IMR-90 (cell line): ENCODE data around the gene CA6.
"Not testable (repeated sequence)": the region's sequence is repeated elsewhere in the genome, so short reads cannot be mapped to it uniquely, and the experiment has no call there.

Experiments
- BHLHE40 ChIP-seq: fragments of 150-350 bp; IDR thresholded peaks from 2 replicates; pipeline ENCODE4 v1.6.1; 2016; ENCODE audit warnings: mild to moderate bottlenecking, low read depth, low read length
- CHD1 ChIP-seq: IDR thresholded peaks from 2 replicates; pipeline ENCODE4 v1.6.1; 2012; ENCODE audit warnings: low read depth, low read length, improper control_type of control experiment
- NFE2L2 ChIP-seq: fragments of 150-350 bp; IDR thresholded peaks from 2 replicates; pipeline ENCODE4 v1.6.1; 2016; ENCODE audit warnings: low read depth, mild to moderate bottlenecking, low read length
- POLR2A ChIP-seq: IDR thresholded peaks from 2 replicates; pipeline ENCODE4 v1.6.1; 2012; ENCODE audit warnings: mild to moderate bottlenecking, low read depth, low read length
- TF ChIP-seq, protein P1 (sequence below): fragments of 150-350 bp; IDR thresholded peaks from 2 replicates; pipeline ENCODE4 v1.6.1; 2017; ENCODE audit warnings: mild to moderate bottlenecking, antibody characterized with exemption, low read length, low read depth
- TF ChIP-seq, protein P2 (sequence below): conservative IDR thresholded peaks from 2 replicates; pipeline ENCODE4 v1.5.1; 2012; ENCODE audit warnings: mild to moderate bottlenecking, low read depth, low read length, improper control_type of control experiment
- TF ChIP-seq, protein P3 (sequence below): fragments of 150-350 bp; IDR thresholded peaks from 2 replicates; pipeline ENCODE4 v1.6.1; 2016; ENCODE audit warnings: low read depth, mild to moderate bottlenecking, low read length, moderate library complexity, borderline replicate concordance

DNA sequence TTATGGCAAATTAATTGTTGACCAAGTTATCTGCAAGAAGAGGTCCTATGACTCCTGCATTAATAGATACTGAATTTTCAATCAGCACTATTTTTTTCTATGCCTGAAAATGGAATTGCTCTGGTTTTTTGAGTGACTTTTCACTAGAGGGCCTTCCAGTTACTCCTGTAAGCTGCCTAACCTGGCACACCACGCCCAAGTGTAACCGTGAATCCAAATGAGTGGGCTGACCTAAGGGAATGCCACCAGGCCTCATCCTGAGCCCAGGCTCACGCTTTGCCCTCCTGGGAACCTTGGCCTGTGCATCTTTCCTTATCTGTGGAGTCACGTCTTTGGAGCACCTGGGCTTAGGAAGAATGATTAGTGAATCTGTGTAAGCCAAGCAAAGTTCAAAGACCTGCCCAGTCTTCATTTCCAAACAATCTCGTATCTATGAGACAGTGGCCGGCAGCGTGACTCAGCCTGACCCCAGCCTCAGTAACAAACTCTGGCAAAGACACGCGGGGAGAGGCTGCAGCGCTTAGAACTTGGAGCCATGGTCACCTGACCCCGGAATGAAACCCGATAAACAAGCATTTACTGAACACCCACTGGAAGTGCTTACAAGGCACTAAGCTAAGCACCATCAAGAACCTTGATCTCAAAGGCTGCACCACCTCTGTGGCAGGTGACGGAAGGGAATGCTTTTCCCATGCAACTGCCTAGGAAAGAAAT lies 48.5 kb downstream of the CA6 start:
- TF ChIP-seq, protein P1, sequence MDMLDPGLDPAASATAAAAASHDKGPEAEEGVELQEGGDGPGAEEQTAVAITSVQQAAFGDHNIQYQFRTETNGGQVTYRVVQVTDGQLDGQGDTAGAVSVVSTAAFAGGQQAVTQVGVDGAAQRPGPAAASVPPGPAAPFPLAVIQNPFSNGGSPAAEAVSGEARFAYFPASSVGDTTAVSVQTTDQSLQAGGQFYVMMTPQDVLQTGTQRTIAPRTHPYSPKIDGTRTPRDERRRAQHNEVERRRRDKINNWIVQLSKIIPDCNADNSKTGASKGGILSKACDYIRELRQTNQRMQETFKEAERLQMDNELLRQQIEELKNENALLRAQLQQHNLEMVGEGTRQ = peak; percentile 8; the same call in 1 of the 2 replicates
- TF ChIP-seq, protein P2, sequence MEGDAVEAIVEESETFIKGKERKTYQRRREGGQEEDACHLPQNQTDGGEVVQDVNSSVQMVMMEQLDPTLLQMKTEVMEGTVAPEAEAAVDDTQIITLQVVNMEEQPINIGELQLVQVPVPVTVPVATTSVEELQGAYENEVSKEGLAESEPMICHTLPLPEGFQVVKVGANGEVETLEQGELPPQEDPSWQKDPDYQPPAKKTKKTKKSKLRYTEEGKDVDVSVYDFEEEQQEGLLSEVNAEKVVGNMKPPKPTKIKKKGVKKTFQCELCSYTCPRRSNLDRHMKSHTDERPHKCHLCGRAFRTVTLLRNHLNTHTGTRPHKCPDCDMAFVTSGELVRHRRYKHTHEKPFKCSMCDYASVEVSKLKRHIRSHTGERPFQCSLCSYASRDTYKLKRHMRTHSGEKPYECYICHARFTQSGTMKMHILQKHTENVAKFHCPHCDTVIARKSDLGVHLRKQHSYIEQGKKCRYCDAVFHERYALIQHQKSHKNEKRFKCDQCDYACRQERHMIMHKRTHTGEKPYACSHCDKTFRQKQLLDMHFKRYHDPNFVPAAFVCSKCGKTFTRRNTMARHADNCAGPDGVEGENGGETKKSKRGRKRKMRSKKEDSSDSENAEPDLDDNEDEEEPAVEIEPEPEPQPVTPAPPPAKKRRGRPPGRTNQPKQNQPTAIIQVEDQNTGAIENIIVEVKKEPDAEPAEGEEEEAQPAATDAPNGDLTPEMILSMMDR = not testable (repeated sequence)
- TF ChIP-seq POLR2A, CHD1, BHLHE40, NFE2L2: not testable (repeated sequence)
- TF ChIP-seq, protein P3, sequence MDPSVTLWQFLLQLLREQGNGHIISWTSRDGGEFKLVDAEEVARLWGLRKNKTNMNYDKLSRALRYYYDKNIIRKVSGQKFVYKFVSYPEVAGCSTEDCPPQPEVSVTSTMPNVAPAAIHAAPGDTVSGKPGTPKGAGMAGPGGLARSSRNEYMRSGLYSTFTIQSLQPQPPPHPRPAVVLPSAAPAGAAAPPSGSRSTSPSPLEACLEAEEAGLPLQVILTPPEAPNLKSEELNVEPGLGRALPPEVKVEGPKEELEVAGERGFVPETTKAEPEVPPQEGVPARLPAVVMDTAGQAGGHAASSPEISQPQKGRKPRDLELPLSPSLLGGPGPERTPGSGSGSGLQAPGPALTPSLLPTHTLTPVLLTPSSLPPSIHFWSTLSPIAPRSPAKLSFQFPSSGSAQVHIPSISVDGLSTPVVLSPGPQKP = not testable (repeated sequence)
